ENCODE results near the gene NXPH2.

DNA sequence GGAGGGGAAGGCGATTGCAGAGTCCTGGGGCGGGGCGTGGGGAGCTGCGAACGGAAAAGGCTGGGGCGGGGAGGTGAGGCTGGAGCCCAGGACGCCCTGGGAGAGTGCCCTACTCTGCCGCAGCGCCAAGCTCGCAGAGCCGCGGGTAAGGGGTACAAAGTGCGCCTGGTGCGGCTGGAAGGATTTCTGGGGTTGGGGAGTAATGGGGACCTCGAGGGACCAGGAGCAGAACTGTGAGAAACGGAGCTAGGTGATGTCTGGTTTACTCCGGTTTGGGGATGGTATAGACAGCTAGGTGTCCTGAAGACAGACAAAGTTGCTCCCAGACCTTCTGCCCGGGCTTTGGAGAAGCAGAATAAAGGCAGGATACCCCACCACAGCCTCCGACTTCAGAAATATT, 718 bp upstream of the NXPH2 start:
- TF ChIP-seq CTCF (IDR thresholded peaks at IDR 0.05; ENCODE audit: insufficient read depth, low read length, poor library complexity, severe bottlenecking) (no peak), EZH2phosphoT487 (conservative IDR thresholded peaks at IDR 0.05; ENCODE audit: low read length) (no peak)
